DND-41 (cell line): ENCODE data around the gene UGT1A6.

ENCODE experiments used
- EZH2 ChIP-seq: IDR thresholded peaks from 3 replicates; pipeline ENCODE4 v1.6.1; 2012; ENCODE audit warnings: borderline replicate concordance, low read depth, mild to moderate bottlenecking, moderate library complexity, low read length, inconsistent platforms; ENCODE audit not compliant: severe bottlenecking
- TF ChIP-seq, protein P1 (sequence below): IDR thresholded peaks from 2 replicates; pipeline ENCODE4 v1.5.1; 2012; ENCODE audit warnings: borderline replicate concordance, low read length, moderate library complexity, mild to moderate bottlenecking; ENCODE audit not compliant: poor library complexity, severe bottlenecking; ENCODE audit errors: extremely low read depth

DNA sequence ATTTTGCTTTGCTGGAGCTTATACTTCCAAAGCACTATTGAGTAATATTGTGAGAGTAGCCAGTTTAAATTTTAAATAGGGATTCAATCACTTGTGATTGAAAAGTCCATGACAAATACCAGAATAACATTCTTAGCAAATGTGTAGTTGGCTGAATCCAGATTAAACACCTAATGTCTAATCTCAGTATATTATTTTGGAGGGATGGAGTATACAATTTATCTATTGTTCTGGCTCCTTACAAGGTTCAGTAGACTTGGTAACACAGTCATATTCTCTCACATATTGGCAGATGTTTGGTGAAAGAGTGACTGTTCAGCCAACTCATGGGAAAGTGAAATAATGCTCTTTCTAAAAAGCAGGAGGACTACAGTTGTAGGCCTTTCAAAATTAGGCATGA, 18.8 kb upstream of the UGT1A6 start:
- TF ChIP-seq, protein P1, sequence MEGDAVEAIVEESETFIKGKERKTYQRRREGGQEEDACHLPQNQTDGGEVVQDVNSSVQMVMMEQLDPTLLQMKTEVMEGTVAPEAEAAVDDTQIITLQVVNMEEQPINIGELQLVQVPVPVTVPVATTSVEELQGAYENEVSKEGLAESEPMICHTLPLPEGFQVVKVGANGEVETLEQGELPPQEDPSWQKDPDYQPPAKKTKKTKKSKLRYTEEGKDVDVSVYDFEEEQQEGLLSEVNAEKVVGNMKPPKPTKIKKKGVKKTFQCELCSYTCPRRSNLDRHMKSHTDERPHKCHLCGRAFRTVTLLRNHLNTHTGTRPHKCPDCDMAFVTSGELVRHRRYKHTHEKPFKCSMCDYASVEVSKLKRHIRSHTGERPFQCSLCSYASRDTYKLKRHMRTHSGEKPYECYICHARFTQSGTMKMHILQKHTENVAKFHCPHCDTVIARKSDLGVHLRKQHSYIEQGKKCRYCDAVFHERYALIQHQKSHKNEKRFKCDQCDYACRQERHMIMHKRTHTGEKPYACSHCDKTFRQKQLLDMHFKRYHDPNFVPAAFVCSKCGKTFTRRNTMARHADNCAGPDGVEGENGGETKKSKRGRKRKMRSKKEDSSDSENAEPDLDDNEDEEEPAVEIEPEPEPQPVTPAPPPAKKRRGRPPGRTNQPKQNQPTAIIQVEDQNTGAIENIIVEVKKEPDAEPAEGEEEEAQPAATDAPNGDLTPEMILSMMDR = no peak
- TF ChIP-seq EZH2 = no peak
